ENCODE results near the gene CRISPLD2.
A peak's percentile ranks its signal among the peaks of the same experiment; 100 is the strongest.

The CRISPLD2 gene

GRCh38 chr16:84800158-84800978 lies 19.4 kb upstream of the CRISPLD2 start:
- DNase-seq: no peak

- no peak for DNase-seq
Measured at GRCh38 chr16:84803146-84803545, 16.6 kb upstream of the CRISPLD2 start.

- DNase-seq: no peak
Measured at GRCh38 chr16:84804326-84804725, 15.5 kb upstream of the CRISPLD2 start.

- DNase-seq: peak; percentile 76
Measured at GRCh38 chr16:84806256-84806889, 13.4 kb upstream of the CRISPLD2 start.

- no peak for DNase-seq
Measured at GRCh38 chr16:84806890-84807258, 12.9 kb upstream of the CRISPLD2 start.

GRCh38 chr16:84807776-84808175 lies 12.0 kb upstream of the CRISPLD2 start:
- no peak for DNase-seq

GRCh38 chr16:84808826-84809225 lies 11.0 kb upstream of the CRISPLD2 start:
- no peak for DNase-seq

GRCh38 chr16:84810518-84811273 lies 9.1 kb upstream of the CRISPLD2 start:
- no peak for DNase-seq

- no peak for DNase-seq
Measured at GRCh38 chr16:84811529-84811928, 8.3 kb upstream of the CRISPLD2 start.

GRCh38 chr16:84813141-84813934 lies 6.4 kb upstream of the CRISPLD2 start:
- no peak for DNase-seq

GRCh38 chr16:84815462-84815861 lies 4.3 kb upstream of the CRISPLD2 start:
- no peak for DNase-seq

GRCh38 chr16:84816023-84816422 lies 3.8 kb upstream of the CRISPLD2 start:
- DNase-seq: no peak

- DNase-seq: no peak
Measured at GRCh38 chr16:84816485-84816884, 3.3 kb upstream of the CRISPLD2 start.

GRCh38 chr16:84817206-84817605 lies 2.6 kb upstream of the CRISPLD2 start:
- DNase-seq: no peak

GRCh38 chr16:84817613-84818012 lies 2.2 kb upstream of the CRISPLD2 start:
- no peak for DNase-seq

GRCh38 chr16:84818133-84818532 lies 1.7 kb upstream of the CRISPLD2 start:
- no peak for DNase-seq

GRCh38 chr16:84818989-84819643 lies 669 bp upstream of the CRISPLD2 start:
- no peak for DNase-seq

- DNase-seq: no peak
Measured at GRCh38 chr16:84820305-84820684, 510 bp downstream of the CRISPLD2 start.

- no peak for DNase-seq
Measured at GRCh38 chr16:84820771-84821170, 986 bp downstream of the CRISPLD2 start.

- no peak for DNase-seq
Measured at GRCh38 chr16:84821179-84821578, 1.4 kb downstream of the CRISPLD2 start.

GRCh38 chr16:84821728-84822689 lies 2.2 kb downstream of the CRISPLD2 start:
- no peak for DNase-seq
